A549 (cell line): ENCODE results near the gene RBP7.

Experiments
- CTCF ChIP-seq: fragments of >200 bp; sonication (Bioruptor Twin); formaldehyde crosslinking; IDR thresholded peaks from 3 replicates; pipeline ENCODE4 v1.5.1; 2016
- EP300 ChIP-seq, 2 experiments: fragments of >200 bp; sonication (Bioruptor Twin); formaldehyde crosslinking; IDR thresholded peaks; 2 replicates in 1 of 2; 3 replicates in 1 of 2; pipeline ENCODE4 v1.6.1; 2016 to 2017
- KDM5A ChIP-seq: fragments of 200-600 bp; sonication (generic); IDR thresholded peaks from 2 replicates; pipeline ENCODE4 v1.6.1; 2016; ENCODE audit warnings: antibody characterized with exemption, mild to moderate bottlenecking
- MYC ChIP-seq: IDR thresholded peaks from 2 replicates; pipeline ENCODE4 v1.6.1; 2012; ENCODE audit warnings: mild to moderate bottlenecking, inconsistent platforms, low read length, improper control_type of control experiment, borderline replicate concordance
- PHF8 ChIP-seq: fragments of 200-600 bp; sonication (generic); IDR thresholded peaks from 2 replicates; pipeline ENCODE4 v1.6.1; 2016; ENCODE audit warnings: low read depth, mild to moderate bottlenecking, antibody characterized with exemption, moderate library complexity, borderline replicate concordance
- POLR2A ChIP-seq: IDR thresholded peaks from 2 replicates; pipeline ENCODE4 v1.6.1; 2012; ENCODE audit warnings: mild to moderate bottlenecking, low read length
- POLR2AphosphoS2 ChIP-seq: conservative IDR thresholded peaks from 2 replicates; pipeline ENCODE4 v1.6.1; 2012; ENCODE audit warnings: low read length, improper control_type of control experiment, inconsistent platforms
- RAD21 ChIP-seq, 2 experiments: fragments of >200 bp in 1 of 2; sonication (Bioruptor Twin) in 1 of 2; formaldehyde crosslinking in 1 of 2; IDR thresholded peaks in 1 of 2; conservative IDR thresholded peaks in 1 of 2; 2 replicates in 1 of 2; 3 replicates in 1 of 2; pipeline ENCODE4 v1.6.1; 2012 to 2018; ENCODE audit warnings: inconsistent platforms in 1 of 2
- TP53 ChIP-seq: fragments of 250-450 bp; sonication (Bioruptor Pico); IDR thresholded peaks from 2 replicates; pipeline ENCODE4 v1.5.0; 2021; ENCODE audit warnings: mild to moderate bottlenecking, moderate library complexity
- TF ChIP-seq, protein P1 (sequence below): fragments of 200-600 bp; sonication (generic); IDR thresholded peaks from 2 replicates; pipeline ENCODE4 v1.6.1; 2016; ENCODE audit warnings: antibody characterized with exemption, mild to moderate bottlenecking, moderate library complexity
- TF ChIP-seq, protein P2 (sequence below): fragments of 450-650 bp; IDR thresholded peaks from 2 replicates; pipeline ENCODE4 v1.6.1; 2014; ENCODE audit warnings: antibody characterized with exemption

GRCh38 chr1:10046356-10047085 is 49.5 kb downstream of the RBP7 start:
- TF ChIP-seq RAD21 (conservative IDR thresholded peaks at IDR 0.05 in 1 of 2, IDR thresholded peaks at IDR 0.05 in 1 of 2) (no peak), POLR2A (no peak), TP53 (CRISPR knock-in tag) (no peak), CTCF (no peak), POLR2AphosphoS2 (no peak), MYC (no peak), PHF8 (no peak), EP300 (IDR thresholded peaks at IDR 0.05) (no peak), KDM5A (no peak)
- TF ChIP-seq, protein P1, sequence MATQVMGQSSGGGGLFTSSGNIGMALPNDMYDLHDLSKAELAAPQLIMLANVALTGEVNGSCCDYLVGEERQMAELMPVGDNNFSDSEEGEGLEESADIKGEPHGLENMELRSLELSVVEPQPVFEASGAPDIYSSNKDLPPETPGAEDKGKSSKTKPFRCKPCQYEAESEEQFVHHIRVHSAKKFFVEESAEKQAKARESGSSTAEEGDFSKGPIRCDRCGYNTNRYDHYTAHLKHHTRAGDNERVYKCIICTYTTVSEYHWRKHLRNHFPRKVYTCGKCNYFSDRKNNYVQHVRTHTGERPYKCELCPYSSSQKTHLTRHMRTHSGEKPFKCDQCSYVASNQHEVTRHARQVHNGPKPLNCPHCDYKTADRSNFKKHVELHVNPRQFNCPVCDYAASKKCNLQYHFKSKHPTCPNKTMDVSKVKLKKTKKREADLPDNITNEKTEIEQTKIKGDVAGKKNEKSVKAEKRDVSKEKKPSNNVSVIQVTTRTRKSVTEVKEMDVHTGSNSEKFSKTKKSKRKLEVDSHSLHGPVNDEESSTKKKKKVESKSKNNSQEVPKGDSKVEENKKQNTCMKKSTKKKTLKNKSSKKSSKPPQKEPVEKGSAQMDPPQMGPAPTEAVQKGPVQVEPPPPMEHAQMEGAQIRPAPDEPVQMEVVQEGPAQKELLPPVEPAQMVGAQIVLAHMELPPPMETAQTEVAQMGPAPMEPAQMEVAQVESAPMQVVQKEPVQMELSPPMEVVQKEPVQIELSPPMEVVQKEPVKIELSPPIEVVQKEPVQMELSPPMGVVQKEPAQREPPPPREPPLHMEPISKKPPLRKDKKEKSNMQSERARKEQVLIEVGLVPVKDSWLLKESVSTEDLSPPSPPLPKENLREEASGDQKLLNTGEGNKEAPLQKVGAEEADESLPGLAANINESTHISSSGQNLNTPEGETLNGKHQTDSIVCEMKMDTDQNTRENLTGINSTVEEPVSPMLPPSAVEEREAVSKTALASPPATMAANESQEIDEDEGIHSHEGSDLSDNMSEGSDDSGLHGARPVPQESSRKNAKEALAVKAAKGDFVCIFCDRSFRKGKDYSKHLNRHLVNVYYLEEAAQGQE = no peak
- TF ChIP-seq, protein P2, sequence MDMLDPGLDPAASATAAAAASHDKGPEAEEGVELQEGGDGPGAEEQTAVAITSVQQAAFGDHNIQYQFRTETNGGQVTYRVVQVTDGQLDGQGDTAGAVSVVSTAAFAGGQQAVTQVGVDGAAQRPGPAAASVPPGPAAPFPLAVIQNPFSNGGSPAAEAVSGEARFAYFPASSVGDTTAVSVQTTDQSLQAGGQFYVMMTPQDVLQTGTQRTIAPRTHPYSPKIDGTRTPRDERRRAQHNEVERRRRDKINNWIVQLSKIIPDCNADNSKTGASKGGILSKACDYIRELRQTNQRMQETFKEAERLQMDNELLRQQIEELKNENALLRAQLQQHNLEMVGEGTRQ = no peak
